Stimulated activated naive CD4-positive, alpha-beta T cell treated with Interleukin-2 at 50 U/mL for 16 hours (primary cell): ENCODE results near the gene TBR1.

Experiments
- DNase-seq: peaks from one replicate; lab custom pipeline; 2025; lab: John Stamatoyannopoulos, UW

TBR1 gene

DNA sequence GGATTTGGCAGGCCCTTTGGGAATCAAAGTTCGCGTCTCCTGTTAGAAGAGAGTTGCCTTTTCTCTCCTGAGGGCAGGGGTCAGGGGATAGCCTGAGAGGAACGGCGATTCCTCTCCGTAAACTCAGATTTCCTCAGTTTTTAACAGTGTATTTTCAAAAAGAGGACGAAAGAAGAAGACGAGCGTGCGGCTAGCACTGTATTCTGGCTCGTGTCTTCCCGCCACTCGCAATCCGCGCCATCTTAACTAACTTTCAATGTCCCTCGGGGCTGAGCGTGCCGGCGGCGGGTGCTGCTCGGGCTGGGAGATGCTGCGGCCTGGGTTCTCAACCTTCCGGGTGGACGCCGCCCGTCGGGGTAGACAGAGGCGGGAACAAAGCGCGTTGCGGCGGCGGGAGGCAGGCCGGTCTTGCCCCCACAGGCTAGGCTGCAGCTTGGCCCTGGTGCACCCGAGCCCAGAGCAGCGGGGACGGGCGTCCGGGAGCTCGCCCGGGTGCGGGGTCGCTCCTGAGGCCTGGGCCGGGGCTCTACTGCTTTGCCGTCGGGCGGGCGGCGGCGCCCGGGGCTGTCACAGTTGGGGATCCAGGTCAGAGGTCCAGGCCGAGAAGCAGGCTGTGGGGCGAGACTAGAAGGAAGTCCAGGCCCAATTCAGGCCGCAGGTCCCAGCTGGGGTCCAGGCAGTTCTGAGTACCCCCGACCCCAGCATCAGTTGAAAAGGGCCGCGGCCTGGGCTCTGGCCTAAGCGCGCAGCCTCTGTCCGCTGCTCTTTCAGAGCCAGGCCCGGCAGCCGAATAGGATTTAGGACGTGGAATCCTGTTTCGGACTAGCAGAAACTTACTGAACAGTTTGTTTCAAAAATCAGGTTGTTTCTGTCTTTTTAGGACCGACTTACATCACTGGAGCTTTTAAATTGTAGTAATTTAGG, 11.8 kb downstream of the TBR1 start:
- no peak for DNase-seq

DNA sequence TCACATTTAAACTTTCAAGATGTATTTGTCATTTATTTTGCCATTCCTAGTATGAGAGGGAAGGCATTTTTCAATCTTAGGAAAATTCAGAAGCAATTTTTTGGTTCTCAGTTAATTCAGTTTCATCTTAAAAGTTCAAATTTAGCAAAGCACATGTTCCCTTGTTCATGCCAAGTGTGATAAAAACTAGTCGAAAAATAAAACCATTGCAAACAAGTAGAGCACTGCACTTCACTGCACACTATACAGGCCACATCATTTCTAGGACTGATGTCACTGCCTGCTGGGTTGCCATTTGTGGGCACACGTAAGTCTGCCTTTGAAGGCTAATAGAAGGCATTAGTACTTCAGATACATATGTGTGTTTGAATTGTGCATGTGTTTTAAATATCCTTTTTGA, 14.3 kb downstream of the TBR1 start:
- DNase-seq, result no peak

DNA sequence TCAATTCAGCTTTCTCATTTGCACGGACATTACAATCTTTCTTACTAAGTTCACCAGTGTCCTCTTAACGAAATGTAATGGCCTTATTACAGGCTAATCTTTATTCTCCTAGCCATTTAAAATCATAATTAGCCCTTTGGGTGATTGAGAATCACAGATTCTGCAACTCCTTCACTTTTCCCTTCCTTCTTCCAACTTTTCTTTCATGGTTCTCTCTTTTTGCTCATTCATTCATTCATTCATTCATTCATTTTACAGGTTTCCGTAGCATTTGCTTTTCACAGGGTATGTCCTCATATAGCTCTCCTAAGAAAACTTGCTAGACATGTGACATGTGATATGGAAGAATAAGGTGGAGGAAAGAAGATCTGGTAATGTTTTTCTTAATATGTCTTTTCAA, 16.0 kb downstream of the TBR1 start:
- DNase-seq, result no peak

DNA sequence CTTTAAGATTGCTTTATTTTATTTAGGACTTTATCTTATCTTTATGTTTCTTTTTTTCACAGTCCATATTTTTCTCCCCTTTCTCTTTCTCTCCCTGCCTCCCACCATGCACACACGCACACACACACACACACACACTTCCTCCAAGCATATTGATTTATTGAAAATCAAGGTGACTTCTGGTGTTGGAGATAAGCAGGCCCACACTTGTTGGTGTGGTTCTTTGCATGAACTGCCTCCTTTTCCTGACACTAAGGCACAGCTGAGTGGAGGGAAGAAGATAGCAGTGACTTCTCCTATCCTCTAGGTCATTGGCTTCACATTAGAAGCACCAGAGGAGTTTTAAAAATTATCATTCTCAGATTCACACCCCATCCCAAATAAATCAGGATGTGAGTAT, 18.0 kb downstream of the TBR1 start:
- DNase-seq, result no peak

DNA sequence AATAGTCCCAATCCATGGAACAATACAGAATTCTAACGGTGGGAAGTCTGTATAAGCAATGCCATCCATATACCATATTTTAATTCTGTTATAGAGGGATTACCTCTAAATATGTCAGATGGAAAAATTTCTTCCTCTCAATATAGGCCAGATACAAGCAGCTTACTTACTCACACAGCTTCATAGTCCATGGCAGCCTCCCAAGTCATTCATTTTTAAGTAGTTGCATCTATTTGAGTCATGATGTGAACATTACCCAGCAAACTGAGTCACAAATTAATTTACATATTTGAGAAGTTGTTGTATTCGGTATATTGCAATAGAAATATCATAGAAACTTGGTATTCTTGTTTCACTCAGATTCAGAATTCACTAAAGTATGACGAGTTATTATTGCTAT, 20.3 kb downstream of the TBR1 start:
- no peak for DNase-seq

DNA sequence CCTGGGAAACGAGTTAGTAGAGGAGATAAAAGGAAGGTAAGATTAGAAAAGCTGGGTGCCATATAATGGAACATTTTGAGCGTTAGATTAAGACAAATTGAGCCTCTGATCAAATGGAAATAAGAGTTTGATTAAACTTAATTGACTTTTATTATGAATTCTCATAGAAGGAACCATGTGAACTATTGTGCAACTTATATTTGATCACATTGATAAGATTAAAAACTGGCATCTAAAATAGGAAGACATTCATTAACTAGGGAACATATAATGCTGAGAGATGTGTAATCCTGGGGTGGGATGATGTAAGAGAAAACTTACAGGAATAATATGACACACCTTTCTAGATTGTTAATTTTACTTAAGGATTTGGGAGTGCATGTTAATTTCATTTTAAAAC, 22.5 kb downstream of the TBR1 start:
- no peak for DNase-seq

DNA sequence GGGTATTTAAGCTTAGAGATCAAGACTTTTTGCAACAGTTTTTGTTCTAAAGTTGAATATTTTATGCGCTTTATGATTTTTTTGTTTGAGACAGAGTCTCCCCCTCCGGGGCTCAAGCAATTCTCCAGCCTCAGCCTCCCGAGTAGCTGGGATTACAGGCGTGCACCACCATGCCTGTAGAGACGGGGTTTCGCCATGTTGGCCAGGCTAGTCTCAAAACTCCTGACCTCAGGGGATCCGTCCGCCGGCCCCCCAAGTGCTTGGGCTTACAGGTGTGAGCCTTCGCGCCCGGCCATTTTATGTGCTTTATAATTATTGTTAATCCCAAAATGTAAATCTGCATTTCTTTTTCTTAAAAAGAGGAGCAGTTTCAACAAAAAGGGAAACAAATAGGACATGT, 29.0 kb downstream of the TBR1 start:
- no peak for DNase-seq

DNA sequence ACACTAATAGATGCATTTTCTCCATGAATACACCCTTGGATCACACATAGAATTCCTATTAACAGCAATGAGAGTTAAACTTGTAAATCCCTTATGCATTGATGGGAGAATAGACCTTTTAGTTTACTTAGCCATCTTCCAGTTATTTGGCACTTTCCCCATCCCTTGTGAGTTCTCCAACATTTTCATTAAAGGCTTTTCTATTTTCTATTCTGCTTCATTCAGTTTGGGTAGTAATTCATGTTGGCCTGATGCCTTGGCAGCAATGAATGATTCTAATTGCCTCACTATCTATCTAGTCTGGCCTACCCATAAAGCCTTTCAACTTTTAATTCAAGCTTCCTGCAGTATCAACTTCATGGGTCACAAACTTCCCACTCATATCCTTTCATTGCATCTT, 32.3 kb downstream of the TBR1 start:
- DNase-seq, result no peak

DNA sequence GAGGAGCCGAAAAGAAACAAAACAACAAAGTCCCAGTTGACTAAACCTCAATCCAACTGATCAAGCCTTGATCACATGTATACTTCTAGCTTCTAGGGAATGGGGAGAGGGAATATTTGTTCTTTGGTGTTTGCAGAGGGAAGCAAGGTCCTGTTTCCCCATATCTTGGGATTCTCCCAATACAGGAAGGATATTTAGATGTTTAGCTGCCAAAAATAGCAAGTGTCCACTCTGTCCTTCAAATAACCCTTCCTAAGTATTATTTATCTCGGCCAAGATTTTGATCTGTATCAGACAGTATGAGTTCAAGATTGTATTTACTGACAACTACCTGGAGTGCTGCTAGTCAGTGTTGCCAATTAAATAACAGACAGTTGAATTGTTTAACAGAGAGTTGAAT, 55.5 kb downstream of the TBR1 start:
- no peak for DNase-seq

DNA sequence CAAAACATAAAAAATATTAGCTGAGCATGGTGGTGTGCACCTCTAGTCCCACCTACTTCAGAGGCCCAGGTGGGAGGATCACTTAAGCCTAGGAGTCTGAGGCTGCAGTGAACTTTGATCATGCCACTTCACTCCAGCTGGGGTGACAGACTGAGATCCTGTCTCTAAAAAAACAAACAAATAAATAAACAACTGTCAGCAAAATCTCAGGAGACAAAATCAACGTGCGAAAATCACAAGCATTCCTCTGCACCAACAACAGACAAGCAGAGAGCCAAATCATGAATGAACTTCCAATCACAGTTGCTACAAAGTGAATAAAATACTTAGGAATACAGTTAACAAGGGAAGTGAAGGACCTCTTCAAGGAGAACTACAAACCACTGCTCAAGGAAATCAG, 58.8 kb downstream of the TBR1 start:
- no peak for DNase-seq
